Gastrocnemius medialis (tissue), 4 donors: ENCODE results near the gene ESPNL.

Experiments
- CTCF ChIP-seq, 5 experiments: fragments of 450-650 bp in 3 of 5; fragments of 200-600 bp in 2 of 5; sonication (generic) in 2 of 5; IDR thresholded peaks in 4 of 5; conservative IDR thresholded peaks in 1 of 5; 1 replicate in 4 of 5; 2 replicates in 1 of 5; pipeline ENCODE4 v1.5.1; 2016 to 2019; ENCODE audit warnings: antibody characterized with exemption in 5 of 5, mild to moderate bottlenecking in 3 of 5, moderate library complexity in 3 of 5
- POLR2A ChIP-seq, 2 donors: fragments of 450-650 bp; IDR thresholded peaks; one replicate each; pipeline ENCODE4 v1.6.1; 2017; ENCODE audit warnings: antibody characterized with exemption in 2 of 2, mild to moderate bottlenecking in 2 of 2, moderate library complexity in 2 of 2

GRCh38 chr2:238093181-238094140 is 6.7 kb upstream of the ESPNL start:
- TF ChIP-seq CTCF (IDR thresholded peaks at IDR 0.05 in 4 of 5, conservative IDR thresholded peaks at IDR 0.05 in 1 of 5) (no peak), POLR2A (IDR thresholded peaks at IDR 0.05) (no peak)
